A549 (cell line): ENCODE measurements around the gene ADORA2B.

Experiments
- BCL3 ChIP-seq: fragments of >200 bp; sonication (Bioruptor Twin); formaldehyde crosslinking; IDR thresholded peaks from 3 replicates; pipeline ENCODE4 v1.6.1; 2016
- CTCF ChIP-seq: fragments of >200 bp; sonication (Bioruptor Twin); formaldehyde crosslinking; IDR thresholded peaks from 3 replicates; pipeline ENCODE4 v1.5.1; 2016
- MAZ ChIP-seq: fragments of 150-350 bp; IDR thresholded peaks from 2 replicates; pipeline ENCODE4 v1.6.1; 2014; ENCODE audit warnings: antibody characterized with exemption, low read depth, low read length, borderline replicate concordance
- REST ChIP-seq: fragments of 200-600 bp; sonication (generic); IDR thresholded peaks from 2 replicates; pipeline ENCODE4 v1.6.1; 2016; ENCODE audit warnings: antibody characterized with exemption, mild to moderate bottlenecking, moderate library complexity

GRCh38 chr17:15973834-15974233, 28.9 kb downstream of the ADORA2B start:
- no peak for TF ChIP-seq REST
- no peak for TF ChIP-seq BCL3
- no peak for TF ChIP-seq MAZ
- no peak for TF ChIP-seq CTCF
